ENCODE measurements around the gene TMEM8B.

- TF ChIP-seq EZH2 (IDR thresholded peaks at IDR 0.05; ENCODE audit: low read length, unreplicated experiment): no peak
- TF ChIP-seq, protein P1, sequence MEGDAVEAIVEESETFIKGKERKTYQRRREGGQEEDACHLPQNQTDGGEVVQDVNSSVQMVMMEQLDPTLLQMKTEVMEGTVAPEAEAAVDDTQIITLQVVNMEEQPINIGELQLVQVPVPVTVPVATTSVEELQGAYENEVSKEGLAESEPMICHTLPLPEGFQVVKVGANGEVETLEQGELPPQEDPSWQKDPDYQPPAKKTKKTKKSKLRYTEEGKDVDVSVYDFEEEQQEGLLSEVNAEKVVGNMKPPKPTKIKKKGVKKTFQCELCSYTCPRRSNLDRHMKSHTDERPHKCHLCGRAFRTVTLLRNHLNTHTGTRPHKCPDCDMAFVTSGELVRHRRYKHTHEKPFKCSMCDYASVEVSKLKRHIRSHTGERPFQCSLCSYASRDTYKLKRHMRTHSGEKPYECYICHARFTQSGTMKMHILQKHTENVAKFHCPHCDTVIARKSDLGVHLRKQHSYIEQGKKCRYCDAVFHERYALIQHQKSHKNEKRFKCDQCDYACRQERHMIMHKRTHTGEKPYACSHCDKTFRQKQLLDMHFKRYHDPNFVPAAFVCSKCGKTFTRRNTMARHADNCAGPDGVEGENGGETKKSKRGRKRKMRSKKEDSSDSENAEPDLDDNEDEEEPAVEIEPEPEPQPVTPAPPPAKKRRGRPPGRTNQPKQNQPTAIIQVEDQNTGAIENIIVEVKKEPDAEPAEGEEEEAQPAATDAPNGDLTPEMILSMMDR (conservative IDR thresholded peaks at IDR 0.05; ENCODE audit: low read depth, low read length): no peak
Observed at GRCh38 chr9:35869621-35870216, 40.7 kb downstream of the TMEM8B start.

All from PC-3 (cell line).